ENCODE results near the gene GLT8D2. TPM values are rescaled to one million over a fixed set of nuclear protein-coding genes. Genes with fewer than 3 reads are reported as not detected.

GLT8D2 gene
- total RNA-seq, 4 donors from 2014 or later = 8.1 to 31.6 (median 13.8) TPM

DNA sequence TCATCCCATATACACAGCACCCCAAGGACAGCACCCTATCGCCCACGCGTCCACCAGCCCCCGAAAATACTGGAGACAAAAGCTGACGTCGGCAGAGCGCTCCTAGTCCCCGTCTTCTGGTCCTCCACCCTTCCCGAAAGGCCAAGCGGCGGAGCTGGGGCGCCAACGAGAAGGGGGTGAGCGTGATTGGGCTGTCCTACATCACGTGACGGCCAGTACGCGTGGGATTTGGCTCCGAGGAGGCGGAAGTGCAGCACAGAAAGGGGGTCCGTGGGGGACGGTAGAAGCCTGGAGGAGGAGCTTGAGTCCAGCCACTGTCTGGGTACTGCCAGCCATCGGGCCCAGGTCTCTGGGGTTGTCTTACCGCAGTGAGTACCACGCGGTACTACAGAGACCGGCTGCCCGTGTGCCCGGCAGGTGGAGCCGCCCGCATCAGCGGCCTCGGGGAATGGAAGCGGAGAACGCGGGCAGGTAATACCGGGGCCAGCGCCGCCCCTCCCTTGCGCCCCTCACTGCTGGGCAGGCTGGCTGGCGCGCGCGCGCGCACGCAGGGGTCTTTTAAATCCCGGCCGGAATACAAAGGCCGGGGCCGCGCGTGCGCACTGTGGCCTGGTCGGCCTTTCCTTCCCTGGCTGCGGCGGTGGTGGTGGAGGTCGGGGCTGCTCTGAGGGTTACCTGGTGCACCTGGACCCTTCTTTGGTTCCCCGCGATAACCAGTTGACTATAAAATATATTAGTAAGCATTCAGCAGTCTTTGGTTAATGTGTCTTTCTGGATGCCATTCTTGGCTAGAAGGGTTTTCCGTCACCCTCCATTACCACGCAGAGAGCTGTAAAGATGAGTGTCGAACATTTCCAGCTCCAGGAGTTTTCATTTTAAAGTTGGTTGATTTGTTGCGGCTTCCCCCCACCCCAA, 84.1 kb downstream of the GLT8D2 start, which contains the start of gene TDG:
TSS of gene TDG (plus strand) at position 283 of the 915 bp plus-strand sequence. CDS start at position 449, 166 bp downstream.
- ATAC-seq (ENCODE audit: low FRiP score) (peak; percentile 95), DNase-seq (ENCODE audit: low spot score) (peak; percentile 93)
- TF ChIP-seq, protein P1, sequence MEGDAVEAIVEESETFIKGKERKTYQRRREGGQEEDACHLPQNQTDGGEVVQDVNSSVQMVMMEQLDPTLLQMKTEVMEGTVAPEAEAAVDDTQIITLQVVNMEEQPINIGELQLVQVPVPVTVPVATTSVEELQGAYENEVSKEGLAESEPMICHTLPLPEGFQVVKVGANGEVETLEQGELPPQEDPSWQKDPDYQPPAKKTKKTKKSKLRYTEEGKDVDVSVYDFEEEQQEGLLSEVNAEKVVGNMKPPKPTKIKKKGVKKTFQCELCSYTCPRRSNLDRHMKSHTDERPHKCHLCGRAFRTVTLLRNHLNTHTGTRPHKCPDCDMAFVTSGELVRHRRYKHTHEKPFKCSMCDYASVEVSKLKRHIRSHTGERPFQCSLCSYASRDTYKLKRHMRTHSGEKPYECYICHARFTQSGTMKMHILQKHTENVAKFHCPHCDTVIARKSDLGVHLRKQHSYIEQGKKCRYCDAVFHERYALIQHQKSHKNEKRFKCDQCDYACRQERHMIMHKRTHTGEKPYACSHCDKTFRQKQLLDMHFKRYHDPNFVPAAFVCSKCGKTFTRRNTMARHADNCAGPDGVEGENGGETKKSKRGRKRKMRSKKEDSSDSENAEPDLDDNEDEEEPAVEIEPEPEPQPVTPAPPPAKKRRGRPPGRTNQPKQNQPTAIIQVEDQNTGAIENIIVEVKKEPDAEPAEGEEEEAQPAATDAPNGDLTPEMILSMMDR (IDR thresholded peaks at IDR 0.05) = no peak

DNA sequence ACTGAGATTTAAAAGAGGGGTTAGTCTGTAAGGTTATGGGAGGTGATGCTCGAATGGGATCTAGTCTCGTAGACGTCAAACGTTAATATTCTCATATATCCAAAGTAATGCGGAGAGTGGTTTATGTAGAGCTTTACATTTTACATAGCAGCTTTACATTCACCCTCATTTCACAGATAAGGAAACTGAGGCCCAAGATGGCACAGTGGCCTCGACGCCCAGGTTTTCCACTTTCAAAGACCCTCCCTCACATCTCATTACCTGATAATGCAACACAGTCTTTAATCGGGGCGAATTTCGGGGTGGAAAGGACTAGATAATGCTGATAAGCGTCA, 84.8 kb downstream of the GLT8D2 start:
- DNase-seq (ENCODE audit: low spot score) = no peak
- TF ChIP-seq, protein P1 (IDR thresholded peaks at IDR 0.05) = no peak
- no peak for ATAC-seq (ENCODE audit: low FRiP score)

DNA sequence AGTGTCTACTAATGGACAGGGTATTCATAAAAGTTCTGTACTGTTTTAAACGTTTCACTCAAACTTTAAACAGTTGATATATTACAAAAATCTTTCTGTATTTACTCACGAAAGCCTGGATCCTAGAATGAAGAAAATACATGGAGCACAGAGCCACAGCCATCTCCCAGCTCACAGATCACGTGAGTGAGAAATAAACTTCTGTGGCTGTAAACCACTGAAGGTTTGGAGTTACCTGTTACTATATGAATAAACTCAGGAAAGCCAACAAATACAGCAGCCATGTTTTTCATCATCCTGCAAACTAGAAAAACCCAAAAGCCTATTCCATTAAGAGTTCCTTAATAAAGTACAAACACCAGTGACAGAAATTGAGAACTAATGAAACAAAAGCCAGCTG, 85.2 kb downstream of the GLT8D2 start:
- no peak for ATAC-seq (ENCODE audit: low FRiP score)
- no peak for DNase-seq (ENCODE audit: low spot score)
- TF ChIP-seq, protein P1 (IDR thresholded peaks at IDR 0.05) = no peak

DNA sequence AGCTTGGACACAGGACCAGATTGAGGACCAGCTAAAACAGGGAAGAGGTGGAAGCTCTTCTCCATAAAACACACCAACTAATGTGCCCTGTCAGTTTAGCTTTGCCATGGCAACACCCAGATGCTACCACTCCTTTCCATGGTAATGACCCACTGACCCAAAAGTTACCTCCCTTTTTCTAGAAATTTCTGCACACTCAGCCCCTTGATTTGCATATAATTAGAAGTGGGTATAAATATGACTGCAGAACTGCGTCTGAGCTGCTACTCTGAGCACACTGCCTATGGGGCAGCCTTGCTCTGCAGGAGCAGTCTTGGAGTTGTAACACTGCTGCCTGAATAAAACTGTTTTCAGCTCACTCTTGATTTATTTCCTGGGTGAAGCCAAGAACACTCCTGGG, 87.5 kb downstream of the GLT8D2 start:
- TF ChIP-seq, protein P1 (IDR thresholded peaks at IDR 0.05) = no peak
- ATAC-seq (ENCODE audit: low FRiP score) (no peak), DNase-seq (ENCODE audit: low spot score) (no peak)

DNA sequence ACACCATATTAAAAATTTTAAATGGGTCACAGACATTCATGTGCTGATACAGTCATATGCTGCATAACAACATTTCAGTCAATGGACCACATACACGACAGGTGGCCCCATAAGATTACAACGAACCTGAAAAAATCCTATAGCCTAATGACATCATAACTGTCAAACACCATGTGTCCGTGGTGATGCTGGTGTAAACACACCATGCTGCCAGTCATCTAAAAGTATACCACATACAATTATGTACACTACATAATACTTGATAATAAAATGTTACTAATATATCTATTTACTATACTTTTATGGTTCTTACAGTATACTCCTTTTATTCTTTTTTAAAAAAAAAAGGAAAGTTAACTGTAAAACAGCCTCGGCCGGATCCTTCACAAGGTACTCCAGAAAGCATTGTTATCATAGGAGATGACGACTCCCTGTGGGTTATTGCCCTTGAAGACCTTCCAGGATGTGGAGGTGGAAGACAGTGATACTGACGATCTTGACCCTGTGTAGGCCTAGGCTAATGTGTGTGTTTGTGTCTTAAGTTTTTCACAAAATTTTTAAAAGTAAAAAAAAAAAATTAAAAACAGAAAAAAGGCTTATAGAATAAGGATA, 89.3 kb downstream of the GLT8D2 start:
- no peak for DNase-seq (ENCODE audit: low spot score)
- TF ChIP-seq, protein P1 (IDR thresholded peaks at IDR 0.05) = no peak
- no peak for ATAC-seq (ENCODE audit: low FRiP score)

DNA sequence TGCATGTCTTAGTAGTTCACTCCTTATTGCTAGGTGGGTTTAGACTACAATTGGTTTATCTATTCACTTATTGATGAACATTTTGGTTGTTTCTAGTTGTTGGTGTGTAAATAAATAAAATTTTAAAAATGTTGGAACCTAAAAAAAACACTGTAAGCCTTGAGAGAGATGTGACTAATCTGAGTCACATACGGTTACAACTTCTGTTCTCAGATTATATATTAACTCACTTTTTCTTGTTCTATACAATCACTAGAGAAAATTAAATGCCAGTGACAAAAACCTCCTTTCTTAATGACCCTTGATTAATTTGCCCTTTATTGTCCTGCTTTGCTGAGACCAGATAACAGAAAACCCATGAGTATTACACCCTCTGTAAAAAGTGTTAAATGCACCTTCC, 91.4 kb downstream of the GLT8D2 start:
- TF ChIP-seq, protein P1 (IDR thresholded peaks at IDR 0.05) = no peak
- ATAC-seq (ENCODE audit: low FRiP score) (no peak), DNase-seq (ENCODE audit: low spot score) (no peak)

Data from omental fat pad (tissue), 4 donors.